Fibroblast of skin of right quadriceps (primary cell): ENCODE measurements around the gene ARPIN.
"Not testable (repeated sequence)": the region's sequence is repeated elsewhere in the genome, so short reads cannot be mapped to it uniquely, and the experiment has no call there.

ENCODE experiments used
- DNase-seq: peaks from one replicate; pipeline ENCODE4 v3.0.0-alpha.2; 2013

Gene ARPIN

DNA sequence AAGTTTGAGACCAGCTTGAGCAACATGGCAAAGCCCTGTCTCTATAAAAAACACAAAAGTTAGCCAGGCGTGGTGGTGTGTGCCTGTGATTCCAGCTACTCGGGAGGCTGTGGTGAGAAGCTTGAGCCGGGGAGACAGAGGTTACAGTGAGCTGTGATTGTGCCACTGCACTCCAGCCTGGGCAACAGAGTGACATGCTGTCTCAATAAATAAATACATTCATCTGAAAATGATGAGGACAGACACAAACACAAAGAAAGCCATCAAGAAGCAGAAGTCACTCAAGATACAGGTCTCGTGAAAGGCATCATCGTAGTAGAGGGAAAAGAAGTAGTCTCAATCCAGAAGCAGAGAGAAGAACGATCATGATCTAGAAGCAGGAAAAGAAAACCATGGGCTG lies 37.0 kb downstream of the ARPIN start:
- DNase-seq = no peak

DNA sequence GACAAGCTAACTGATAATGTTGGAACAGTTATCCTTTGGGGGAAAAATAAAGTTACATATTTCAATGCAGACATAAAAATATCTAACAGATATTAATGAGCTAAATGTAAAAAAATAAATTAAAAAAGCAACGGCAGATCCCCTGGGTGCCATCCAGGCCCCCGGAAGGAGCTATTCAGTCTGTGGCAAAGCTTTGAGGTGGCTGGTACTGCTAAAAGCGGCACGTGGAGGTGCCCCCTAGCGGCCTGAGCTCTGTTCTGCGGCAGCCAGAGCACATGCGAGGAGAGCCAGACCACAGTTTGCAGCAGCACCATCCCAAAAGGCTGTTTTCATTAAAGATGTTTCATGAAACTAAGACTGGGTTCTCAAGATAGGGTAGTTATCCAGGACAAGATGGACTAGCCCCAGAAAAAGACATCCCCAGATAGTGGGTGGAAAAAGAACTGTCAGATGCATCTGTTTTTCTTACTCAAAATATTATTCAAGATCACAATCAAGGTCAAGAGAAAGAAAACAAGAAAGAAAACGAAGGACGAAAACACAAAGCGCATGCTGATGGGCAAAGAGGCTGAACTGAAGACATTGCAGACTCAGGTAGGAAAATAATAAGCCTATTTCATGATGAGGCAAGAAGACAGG lies 37.7 kb downstream of the ARPIN start:
- peak; percentile 57 for DNase-seq

DNA sequence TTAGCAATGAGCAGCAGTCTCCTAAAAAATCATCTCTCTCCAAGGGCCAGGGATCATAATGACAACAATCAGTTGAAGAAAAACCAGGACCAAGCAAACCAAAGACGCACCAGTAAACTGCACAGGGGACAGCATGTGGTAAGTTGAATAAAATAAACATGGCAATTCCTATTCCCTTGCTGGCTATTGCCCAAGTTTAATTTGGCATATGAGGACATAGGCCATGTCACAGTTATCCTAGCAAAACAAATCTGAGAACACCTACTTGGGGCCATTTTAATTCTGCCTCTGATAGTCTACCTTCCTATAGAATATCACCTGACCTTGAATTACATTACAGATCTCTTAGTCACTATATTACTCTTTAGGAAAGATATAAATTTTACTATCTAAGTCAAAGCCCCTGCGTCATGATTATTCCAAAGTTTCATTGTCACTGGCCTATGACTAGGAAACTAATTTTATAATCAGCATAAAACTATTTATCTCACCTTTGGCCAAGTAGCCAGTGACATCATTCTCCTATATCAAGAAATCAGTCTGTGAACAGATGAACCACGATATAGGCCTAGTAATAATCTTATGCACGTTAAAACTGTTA lies 42.0 kb downstream of the ARPIN start:
- no peak for DNase-seq

DNA sequence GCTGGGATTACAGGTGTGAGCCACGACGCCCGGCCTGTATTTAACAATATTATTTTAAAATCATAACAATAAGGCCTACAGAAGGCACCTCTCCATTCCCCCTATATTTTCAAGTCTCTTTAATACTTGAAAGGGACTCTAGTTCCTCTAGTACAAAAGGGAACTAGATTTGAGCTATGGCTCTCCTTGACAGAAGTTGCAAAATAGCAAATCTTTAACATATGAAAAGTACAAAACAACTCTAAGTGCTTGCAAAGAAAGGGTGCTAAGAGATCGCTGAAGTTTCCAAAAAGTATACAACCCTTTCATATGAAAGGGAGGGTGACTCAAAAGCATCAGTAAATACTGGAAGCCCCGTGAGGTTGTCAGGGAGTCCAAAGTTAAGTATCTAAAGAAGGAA lies 42.7 kb downstream of the ARPIN start:
- DNase-seq = no peak

DNA sequence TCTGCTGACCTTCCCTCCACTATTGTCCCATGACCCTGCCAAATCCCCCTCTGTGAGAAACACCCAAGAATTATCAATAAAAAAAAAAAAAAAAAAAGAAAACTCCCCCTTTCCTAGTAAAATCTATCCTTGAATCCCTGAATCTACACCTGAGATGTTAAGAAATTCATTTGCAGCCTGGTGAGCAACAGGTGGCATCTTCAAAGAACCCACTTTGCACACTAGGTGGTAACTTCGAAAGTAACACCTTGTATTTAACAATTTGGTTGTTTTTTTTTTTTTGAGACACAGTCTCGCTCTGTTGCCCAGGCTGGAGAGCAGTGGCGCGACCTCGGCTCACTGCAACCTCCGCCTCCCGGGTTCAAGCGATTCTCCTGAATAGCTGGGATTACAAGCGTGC lies 43.3 kb downstream of the ARPIN start:
- DNase-seq = not testable (repeated sequence)

DNA sequence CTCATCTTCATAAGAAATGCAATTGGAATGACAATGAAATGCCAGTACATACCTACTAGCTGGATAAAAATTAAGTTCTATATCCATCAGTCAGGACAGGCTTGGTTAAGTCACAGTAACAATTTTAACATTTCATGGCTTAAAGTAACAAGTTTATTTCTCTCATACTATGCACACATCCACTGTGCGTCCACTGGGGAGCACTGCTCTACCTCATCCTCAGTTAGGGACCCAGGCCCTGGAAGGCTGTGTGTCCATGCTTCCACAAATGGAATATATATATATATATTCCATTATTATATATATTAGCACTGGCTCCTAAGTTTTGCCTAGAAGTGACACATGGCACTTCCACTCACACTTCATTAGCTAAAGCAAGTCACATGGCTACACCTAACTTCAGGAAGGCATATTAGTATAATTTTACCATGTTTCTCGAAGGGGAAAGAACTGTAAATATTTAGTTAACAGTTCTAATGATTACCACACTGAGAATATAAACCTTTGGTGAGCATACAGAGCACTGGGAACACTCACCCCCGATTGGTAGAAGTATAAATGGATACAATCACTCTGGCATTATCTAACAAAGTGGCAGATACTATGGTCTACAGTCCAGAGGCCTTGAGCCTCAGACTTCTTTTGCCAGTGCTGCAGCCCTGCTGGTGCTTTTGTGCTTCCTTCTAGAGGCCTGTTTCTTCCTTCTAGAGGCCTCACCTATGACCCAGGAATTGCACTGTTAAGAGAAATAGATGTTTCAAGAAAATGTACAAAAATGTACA lies 47.6 kb downstream of the ARPIN start:
- no peak for DNase-seq

DNA sequence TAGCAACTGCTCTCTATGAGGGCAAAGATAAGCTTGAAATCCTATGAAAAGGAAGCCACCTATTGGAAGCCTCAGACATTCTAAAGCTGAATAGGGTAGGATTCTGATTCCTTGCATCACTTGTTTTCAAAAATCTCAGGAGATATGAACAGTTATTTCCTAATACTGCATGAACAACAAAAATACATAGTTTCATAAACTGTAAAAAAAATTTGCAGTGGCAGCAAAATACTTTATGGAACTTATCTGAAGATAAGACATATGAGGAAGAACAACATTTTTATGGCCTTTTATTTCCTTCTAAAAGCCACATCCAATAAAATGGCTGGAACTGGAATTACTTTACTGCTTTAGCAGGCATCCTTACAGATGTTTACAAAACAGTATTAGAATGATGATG lies 48.8 kb downstream of the ARPIN start:
- DNase-seq = no peak

DNA sequence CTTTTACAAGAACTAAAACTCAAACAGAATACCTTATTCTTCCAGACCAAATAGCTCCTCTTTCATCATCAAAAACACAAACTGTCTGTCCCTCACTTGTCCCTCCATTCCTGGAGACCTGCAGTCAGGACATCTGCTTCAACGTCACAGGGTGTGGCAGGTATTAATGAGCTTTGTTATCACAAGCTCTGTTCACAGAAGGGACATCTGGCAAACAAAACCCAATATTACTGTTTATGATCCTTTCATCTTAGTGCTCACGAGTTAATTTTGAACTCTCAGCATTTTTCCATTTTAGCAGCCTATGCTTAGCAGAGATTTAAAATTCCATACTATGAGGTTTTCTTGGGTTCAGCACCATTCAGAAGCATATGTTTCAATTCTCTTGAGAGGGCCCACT lies 51.9 kb downstream of the ARPIN start:
- no peak for DNase-seq

DNA sequence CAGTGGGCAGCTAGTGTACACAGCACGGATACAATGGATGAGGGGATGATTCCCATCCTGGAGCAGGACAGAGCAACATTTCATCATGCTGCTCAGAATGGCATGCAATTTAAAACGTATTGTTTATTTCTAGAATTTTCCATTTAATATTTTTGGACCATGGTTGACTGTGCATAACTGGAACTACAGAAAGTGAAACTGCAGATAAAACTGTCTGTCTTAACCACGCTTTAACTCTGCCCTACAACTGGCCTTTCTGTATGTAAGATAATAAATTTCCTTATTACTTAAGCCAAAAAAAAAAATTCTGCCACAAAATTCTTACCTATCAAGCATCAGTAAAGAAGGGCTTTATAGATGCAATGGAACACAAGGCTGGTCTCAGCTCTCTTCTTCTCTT lies 52.3 kb downstream of the ARPIN start:
- DNase-seq = no peak

DNA sequence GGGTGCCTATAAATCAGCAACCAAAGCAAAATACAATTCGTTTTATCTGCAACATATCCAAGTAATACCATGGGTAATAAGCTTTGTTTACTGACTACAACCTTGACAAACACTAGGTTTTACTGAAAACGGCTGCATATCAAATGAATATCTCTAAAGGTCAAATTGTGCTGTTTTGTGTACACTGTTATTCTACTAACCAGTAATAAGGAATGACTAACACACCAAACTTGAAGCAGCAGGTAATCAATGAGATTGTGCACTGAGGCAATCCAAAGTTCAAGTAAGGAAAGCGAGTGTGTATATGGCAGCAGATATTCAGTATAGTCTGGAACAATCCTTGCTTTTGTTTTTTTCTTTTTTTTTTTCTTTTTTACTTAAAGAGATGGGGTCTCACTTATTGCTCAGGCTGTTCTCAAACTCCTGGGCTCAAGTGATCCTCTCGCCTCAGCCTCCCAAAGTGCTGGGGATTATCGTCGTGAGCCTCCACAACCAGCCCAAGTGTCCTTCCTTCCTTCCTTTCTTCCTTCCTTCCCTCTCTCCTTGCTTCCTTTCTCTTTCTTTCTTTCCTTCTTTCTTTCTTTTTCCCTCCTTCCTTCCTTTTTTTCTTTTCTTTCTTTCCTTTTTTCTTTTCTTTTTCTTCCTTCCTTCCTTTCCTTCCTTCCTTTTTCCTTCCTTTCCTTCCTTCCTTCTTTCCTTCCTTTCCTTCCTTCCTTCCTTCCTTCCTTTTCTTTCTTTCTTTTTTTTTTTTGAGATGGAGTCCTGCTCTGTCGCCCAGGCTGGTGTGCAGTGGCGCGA lies 53.9 kb downstream of the ARPIN start:
- no peak for DNase-seq

DNA sequence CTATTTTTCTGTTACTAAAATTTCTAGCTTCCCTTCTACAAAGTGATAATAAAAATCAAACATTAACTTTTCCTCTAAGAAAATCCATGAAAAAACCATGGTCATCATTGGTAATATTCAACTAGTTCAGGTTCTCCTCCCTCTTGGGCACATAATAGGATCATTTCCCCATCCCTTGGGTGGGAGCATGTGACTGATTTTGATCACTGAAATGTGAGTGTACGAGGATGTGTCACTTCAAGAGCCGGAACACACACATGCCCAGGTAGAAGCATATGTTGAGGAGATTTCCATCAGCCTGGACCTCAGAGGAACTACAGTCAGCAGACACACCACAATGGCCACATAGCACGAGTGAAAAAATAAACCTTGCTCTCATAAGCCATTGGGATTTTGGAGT lies 55.1 kb downstream of the ARPIN start:
- DNase-seq = no peak

DNA sequence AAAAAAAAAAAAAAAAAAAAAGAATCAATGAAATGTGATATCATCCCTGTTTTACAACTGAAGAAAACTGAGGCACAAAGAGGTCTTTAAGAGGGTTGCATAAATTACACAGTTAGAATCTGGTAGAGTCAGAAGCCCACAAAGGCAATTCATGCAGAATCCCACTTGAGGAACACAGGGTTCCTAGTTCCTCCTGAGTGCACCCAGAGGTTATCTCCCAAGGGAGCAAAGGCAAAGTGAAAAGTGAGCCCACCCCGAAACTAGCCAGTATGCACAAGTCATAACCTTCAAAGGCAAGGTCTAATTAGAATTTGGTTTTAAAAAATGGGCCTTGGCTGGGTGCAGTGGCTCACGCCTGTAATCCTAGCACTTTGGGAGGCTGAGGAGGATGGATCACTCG lies 56.8 kb downstream of the ARPIN start:
- DNase-seq = no peak

DNA sequence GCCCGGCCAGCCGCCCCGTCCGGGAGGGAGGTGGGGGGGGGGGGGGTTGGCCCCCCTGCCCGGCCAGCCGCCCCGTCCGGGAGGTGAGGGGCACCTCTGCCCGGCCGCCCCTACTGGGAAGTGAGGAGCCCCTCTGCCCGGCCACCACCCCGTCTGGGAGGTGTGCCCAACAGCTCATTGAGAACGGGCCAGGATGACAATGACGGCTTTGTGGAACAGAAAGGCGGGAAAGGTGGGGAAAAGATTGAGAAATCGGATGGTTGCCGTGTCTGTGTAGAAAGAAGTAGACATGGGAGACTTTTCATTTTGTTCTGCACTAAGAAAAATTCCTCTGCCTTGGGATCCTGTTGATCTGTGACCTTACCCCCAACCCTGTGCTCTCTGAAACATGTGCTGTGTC lies 57.9 kb downstream of the ARPIN start:
- DNase-seq = not testable (repeated sequence)

DNA sequence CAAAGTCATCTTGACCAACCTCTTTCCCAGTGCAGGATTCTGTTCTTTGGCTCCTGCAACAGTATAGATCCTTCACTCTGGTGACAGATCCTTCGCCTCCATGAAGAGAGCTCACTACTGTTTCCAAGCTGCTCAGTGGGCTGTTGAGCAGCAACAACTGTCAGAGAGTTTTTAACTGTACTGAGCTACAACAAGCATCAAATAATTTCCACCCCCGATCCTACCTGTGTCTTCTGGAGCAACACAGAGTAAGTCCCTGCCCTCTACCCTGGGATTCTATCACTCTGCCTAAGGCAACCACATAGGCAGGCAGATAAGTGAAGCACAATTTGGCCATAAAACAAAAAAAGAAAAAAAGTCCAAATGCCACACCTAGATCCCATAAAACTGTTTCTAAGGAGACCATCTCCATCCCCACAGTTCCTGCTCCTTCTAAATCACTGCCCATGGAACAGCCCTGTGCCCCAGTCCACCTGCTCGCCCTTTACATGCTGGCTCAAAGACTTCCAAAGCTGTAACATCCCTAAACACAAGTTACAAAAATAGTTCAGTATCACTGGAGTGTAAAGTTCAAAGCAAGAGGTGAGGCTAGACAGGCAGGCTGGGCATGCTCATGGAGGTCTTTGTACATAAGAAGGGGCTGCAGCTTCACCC lies 60.3 kb downstream of the ARPIN start:
- DNase-seq = no peak

DNA sequence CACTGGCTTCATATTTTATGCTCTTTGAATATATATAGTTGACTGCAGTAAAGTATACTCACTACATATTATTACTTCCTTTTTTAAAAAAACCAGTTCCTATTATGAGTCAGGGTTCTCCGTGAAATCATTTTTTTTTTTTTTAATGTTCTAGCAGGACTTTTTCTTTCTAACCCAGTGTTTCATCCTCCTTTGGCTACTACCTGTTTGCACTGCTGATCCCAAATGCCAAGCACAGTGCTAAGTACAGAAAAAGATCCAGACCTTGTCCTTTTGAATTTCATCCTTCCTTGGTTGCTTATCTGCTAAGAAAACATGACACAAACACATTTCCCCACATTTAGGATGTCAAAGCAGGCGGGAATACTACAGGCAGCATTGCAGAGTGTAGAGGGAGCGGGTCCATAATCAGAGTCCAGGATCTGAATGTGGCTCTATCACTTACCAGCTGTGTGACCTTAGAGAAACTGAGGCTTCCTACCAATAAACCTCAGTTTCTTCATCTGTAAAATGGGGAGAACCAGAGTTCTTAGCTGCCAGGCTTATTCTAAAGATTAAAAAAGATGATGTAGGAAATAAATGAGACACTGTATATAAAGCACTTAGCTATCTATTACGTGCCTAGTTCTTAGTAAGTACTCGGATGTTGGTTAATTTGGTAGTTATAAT lies 60.9 kb downstream of the ARPIN start:
- DNase-seq = no peak

DNA sequence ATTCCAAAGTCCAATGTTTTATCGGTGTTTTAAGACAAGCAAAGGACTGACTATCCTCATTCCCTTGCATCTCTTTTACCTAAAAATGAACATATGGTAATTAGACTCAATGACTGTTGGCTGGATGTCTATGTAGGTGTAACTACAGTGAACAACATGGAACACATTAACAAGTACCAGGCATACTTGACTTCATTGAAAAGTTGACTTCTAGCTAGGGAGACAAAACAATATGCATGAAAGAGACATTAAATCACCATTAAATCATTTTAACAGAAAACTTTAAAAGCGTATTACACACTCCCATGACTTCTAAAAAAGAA lies 63.8 kb downstream of the ARPIN start:
- no peak for DNase-seq

DNA sequence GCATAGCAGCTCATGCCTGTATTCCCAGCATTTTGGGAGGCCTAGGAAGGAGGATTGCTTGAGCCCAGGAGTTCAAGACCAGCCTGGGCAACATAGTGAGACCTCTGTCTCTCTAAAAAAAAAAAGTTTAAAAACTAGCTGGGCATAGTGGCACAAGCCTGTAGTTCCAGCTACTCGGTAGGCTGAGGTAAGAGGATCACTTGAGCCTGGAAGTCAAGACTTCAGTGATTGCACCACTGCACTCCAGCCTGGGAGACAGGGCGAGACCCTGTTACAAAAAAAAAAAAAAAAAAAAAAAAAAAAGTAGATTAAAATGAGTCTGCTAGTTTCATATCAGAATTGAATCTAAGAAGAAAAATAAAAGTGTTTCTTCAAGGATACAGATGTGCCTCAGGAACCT lies 65.7 kb downstream of the ARPIN start:
- no peak for DNase-seq

DNA sequence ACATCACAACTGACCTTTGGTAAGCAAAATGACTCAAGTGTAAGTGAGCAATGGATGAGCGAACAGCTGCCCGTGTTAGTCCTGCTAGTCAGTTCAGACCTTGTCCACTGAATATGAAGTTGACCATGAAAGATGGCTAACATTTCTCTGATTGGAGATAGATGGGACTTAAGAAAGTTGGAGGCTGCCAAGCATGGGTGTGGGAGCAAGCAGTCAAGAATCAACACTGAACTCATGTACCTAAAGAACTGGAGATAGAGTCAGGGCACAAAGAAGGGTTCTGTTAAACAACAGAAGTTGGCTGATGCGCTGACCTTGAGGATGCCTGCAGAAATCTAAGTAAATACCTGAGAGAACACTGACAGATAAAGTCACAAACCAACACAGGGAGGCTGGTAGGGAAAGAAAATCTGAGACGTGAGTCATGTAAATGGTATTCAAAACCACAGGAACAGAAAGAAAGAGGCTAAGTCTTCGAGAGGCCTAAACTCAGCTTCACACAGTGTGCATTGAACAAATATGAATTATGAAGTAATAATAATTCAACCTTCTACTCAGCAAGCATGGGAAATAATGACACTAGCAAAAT lies 67.4 kb downstream of the ARPIN start:
- DNase-seq = peak; percentile 94
